ENCODE results near the gene IL16.

DNA sequence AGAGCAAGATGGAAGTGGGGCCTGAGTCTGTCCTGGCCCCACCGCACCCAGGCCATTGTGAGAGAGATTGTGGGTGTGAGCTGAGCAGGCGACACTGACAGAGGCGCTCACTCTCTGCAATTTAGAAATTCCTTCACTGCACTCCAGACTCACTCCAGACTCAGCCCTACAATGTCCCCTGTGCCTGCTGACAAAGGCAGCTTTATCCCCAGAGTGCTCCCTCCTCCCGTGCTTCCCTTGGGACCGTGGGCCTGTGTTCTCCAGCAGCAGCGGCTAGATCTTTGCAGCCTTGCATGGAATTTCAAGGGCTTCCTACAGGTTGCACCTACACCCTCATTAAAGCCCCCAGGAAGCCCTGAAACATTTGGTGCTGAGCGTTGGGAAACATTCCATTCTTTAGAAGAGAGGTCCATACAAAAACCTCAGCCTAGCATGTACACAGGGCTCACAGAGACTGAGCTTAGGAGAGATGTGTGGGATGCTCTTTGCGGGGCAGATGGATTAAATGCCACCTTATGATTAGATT lies 1.3 kb upstream of the IL16 start:
- TF ChIP-seq, protein P1, sequence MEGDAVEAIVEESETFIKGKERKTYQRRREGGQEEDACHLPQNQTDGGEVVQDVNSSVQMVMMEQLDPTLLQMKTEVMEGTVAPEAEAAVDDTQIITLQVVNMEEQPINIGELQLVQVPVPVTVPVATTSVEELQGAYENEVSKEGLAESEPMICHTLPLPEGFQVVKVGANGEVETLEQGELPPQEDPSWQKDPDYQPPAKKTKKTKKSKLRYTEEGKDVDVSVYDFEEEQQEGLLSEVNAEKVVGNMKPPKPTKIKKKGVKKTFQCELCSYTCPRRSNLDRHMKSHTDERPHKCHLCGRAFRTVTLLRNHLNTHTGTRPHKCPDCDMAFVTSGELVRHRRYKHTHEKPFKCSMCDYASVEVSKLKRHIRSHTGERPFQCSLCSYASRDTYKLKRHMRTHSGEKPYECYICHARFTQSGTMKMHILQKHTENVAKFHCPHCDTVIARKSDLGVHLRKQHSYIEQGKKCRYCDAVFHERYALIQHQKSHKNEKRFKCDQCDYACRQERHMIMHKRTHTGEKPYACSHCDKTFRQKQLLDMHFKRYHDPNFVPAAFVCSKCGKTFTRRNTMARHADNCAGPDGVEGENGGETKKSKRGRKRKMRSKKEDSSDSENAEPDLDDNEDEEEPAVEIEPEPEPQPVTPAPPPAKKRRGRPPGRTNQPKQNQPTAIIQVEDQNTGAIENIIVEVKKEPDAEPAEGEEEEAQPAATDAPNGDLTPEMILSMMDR (IDR thresholded peaks at IDR 0.05; ENCODE audit: low read length): no peak
- no peak for TF ChIP-seq EZH2phosphoT487 (IDR thresholded peaks at IDR 0.05; ENCODE audit: low read length)
- no peak for TF ChIP-seq EZH2 (optimal IDR thresholded peaks at IDR 0.05; ENCODE audit: low read depth, low read length)
